ENCODE data around the gene LRRC26.

The LRRC26 gene

DNA sequence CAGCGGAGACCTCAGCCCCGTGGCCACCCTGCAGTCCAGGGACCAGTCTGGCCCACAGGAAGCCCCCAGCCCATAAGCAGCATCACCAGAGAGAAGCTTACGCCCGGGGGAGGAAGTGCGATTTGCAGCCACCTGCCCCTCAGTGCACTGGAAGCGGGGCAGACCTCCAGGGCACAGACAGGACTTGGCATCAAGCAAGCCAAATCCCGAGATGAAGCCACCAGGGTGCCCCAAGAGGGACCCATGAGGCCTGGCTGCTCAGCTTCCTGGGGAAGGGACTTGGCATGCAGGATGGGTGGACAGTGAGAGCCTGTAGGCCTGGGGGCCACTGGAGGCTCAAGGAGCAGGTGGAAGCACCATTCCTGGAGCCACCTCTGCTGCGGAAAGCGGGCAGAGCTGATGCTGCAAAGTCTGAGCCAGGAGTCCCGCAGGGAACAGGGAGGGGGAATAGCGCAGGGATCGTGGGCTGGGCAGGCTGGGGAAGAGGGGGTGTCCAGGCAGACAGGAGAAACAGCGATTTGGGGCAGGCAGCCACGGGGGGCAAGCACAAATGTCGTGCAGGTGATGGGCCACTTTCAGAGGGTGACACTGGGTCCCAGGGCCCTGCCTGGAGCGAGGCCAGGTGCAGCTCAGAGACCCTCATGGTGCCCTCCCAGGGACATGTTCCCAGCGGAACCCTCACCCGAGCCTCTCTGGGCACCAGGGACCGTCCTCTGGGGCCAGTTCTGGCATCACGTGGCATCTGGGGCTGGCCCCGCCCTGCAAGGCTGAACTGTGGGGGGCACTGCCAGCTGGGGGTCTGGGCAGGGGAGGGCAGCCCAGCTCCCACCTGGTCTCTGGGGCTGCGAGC is 3.2 kb downstream of the LRRC26 start:
- no peak for DNase-seq

DNA sequence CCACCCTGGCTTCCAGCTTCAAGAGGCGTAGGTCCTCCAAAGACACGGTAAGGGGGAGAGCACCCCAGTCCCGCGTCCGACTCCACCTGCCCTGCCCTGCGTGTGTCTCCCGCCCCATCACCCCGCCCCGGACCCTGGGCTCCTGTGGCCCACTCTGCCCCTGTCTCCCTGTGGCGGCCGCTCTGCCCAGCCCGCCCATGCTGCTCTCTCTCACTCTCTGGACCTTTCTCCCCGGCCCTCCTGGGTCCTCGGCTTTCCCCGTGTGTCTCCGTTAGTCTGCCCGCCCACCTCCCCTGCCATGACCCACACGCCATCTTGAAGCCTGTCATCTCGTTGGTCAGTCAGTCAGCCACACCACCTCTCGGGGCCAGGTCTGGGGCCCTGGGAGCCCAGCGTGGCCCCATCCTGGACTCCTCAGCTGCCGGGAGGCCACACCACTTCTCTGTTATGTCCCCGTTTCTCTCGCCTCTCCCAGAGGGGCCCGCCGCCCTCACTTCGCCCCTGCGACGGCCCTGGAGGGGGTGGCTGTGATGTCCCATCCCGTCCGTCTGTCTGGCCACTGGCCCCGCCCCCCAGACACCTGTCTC is 4.5 kb downstream of the LRRC26 start:
- no peak for DNase-seq

DNA sequence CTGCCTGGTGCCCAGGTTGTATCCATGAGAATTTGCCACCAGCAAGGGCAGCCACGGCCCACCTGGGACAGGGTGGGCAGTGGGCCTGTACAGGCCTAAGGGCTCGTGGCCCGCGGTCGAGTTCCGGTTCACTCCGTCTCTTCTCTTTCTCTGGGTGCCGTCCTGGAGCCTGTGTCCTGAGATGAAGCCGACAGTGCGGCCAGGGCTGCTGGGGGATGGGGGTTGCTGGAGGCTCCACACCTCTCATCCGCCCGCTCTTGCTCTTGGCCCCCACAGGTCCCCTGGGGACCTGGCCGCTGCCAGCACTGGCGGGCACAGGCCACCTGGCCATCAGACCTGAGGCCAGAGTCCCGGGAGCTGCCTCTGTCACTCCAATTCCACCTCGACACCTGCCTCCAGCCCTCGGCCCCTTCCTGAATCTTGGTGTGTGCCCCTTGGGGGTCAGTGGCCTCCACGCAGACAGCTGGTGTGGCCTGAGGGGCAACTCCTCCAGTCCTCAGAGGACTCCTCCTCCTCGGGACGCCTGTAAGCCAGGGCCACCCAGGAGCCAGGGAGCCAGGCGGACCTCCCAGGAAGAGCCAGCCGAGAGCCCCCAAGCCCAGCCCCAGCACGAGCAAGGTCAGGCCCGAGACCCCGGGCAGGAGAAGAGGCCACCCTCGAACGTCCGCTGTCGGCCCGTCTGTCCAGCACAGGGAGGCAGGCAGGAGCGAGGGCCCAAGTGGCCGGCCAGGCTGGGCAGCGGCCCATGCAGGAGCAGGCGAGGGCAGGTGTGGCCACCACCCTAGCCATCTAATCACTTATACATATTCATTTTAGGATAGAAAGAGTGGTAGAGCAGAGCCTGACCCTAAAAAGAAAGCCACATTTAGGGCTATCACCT is 5.2 kb downstream of the LRRC26 start:
- DNase-seq, result no peak

DNA sequence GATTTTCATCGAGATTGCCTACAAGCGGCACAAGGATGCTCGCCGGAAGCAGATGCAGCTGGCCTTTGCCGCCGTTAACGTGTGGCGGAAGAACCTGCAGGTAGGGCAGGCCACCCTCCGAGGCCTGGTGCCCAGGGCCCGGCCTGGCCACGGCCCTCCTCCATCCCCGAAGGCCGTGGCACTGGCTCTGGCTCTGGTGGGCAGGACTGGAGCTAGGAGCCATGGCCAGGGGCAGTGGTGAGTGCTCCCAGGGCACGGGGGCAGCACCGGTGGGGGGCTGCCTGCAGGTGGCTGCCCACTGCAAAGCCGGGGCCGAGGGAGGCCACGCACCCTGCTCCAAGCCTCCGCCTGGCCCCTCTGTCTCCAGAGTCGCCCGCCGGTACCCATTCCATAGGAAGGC is 6.0 kb downstream of the LRRC26 start:
- DNase-seq, result no peak

DNA sequence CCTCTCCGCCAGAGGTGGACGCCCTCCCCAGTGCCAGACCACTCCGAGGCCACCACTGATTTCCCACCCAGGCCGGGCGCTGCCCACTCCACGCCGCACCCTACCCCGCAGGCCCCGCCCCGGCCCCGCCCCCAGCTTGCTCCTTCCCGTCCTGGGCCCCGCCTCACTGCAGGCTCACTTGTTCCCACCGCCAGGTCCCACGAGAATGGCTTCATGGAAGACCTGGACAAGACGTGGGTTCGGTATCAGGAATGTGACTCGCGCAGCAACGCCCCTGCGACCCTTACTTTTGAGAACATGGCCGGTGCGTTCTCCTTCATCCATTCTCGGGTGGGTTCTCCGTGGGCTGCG is 6.5 kb downstream of the LRRC26 start:
- no peak for DNase-seq

DNA sequence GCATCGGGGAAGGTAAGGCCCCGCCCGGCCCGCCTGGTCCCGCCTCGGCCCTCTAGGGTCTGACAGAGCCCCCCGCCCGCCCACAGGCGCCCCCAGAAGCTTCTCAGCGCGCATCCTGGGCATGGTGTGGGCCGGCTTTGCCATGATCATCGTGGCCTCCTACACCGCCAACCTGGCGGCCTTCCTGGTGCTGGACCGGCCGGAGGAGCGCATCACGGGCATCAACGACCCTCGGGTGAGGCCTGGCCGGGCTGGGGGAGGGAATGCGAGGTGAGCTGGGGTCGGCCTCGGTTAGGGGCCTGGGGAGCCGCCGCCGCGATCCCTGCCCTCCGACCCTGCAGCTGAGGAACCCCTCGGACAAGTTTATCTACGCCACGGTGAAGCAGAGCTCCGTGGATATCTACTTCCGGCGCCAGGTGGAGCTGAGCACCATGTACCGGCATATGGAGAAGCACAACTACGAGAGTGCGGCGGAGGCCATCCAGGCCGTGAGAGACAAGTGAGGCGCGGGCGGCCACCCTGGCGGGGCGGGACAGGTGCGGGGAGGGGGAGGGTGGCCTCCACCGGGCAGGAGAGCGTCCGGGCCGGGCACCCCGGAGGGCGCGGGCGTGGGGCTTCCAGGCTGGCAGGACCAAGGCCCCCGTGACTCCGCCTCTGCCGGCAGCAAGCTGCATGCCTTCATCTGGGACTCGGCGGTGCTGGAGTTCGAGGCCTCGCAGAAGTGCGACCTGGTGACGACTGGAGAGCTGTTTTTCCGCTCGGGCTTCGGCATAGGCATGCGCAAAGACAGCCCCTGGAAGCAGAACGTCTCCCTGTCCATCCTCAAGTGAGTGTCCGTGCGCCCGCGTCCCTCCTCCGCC is 7.1 kb downstream of the LRRC26 start:
- no peak for DNase-seq

DNA sequence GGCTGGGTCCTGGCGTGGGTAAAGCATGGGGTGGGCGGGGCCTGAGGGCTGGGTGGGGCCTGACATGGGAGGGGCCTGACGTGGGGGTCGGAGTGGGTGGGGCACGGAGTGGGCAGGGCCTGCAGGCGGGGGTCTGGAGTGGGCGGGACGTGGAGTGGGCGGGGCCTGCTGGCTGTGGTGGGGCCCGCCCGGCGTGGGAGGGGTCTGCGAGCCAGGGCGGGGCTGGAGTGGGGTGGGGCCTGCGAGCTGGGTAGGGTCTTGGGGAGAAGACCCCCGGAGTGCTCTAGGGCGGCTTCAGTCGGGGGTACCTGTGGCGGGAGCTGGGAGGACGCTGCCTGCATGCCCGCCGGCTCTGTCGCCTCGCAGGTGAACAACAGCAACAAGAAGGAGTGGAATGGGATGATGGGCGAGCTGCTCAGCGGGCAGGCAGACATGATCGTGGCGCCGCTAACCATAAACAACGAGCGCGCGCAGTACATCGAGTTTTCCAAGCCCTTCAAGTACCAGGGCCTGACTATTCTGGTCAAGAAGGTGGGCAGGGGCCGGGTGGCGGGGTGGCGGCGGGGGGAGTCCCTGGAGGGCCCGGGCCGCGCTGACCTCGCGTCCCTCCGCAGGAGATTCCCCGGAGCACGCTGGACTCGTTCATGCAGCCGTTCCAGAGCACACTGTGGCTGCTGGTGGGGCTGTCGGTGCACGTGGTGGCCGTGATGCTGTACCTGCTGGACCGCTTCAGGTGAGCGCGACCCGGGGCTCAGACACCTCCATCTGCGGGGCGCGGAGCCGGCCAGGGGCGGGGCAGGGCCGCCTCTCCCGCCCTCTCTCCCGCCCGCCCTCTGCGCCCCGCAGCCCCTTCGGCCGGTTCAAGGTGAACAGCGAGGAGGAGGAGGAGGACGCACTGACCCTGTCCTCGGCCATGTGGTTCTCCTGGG is 8.0 kb downstream of the LRRC26 start:
- DNase-seq, result no peak

DNA sequence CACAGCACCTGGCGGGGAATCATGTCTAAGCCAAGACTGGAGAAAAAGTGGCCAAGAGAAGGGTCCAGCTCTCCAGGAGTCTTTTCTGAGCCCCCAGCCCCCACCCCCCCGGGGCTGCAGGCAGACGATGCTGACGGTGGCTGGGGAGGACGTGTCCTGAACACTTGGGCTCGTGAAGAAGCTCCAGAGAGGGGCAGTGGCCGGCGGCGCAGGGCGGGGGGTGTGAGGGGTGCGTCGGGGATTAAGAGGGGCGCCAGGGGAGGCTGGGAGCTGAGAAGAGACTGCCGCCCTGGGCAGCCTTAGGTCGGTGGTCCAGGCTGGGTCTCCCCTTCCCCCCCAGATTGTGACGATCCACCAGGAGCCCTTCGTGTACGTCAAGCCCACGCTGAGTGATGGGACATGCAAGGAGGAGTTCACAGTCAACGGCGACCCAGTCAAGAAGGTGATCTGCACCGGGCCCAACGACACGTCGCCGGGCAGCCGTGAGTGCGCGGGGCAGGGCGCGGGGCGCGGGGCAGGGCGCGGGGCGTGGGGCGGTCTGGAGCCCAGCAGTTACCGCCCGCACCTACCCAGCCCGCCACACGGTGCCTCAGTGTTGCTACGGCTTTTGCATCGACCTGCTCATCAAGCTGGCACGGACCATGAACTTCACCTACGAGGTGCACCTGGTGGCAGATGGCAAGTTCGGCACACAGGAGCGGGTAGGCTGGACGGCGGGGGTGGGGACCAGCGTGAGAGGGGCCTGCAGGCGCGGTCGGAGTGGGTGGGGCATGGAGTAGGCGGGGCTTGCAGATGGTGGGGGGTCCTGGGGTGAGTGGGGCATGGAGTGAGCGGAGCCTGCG is 8.9 kb downstream of the LRRC26 start:
- no peak for DNase-seq

DNA sequence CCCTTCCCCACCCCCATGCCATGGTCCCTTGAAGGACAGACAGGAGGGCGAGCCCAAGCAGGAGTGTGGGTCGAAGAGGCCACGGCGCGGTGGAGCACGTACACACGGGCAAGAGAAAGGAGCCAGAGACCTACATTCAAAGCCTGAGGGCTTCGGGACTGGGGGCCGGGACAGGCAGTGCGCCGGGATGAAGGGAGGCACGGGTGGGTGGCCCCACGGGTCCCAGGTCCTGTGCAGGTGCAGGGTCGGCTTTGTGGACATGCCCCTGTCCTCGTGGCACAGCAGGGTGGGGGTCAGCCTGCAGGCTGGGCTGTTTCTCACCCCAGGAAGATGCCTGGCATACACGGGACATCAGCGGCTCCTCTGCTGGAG is 9.8 kb downstream of the LRRC26 start:
- DNase-seq, result no peak

DNA sequence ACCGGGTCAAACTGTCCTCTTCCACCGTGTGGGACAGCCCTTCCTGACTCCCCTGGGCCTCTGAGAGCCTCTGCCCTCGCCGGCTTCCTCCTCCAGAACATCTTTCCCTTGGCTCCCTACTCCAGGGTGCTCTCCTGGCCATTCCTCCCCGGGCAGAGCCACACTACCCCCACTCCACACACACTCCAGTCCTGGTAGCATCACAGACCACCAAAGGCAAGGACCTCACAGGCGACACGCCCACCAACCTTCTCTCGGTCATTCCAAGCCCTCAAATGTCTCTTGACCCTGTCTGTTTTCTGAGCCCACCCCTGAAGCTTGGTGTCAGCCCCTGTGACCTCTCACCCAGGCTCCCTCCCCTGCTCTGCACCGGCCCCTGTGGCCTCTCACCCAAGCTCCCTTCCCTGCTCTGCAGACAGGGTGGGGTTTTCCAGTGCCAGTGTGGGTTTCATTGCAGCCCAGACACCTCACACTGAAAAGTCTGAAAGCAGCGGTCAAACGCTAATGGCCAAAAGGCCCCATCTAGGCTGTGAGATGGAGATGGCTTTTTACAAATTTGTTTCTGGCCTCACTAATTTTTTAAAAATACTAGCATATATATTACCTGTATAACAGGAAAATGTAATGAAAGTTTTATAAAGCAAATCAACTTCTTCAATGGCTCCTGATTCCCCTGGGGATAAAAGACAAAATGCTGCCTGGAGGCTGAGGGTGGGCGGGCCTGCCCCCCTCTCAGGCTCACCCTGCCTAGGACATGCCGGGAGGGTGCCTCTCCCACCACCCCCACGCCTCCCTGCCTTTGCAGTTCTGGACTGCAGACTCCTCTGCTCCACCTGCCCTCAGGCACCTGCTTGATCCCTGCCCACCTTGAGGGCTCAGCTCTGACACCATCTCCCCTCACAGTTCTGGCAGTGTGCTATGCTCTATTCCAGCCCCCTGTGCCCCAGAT is 10.5 kb downstream of the LRRC26 start:
- DNase-seq, result no peak

DNA sequence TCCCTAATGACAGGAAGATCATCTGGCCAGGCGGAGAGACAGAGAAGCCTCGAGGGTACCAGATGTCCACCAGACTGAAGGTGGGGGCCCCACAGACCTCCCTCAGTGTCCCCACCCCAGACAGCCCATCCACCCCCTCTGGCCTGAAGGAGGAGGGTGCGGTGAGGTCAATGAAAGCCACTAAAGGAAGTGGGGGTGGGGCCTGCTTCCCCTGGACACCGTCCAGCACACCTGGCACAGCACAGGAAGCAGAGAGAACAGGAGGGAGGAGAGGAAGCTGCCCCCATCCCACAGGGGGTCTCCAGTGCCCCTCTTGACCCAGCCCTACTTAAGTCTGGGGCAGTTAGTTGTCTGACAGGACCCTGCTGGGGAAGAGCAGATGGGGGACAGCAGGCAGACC is 11.2 kb downstream of the LRRC26 start:
- no peak for DNase-seq

DNA sequence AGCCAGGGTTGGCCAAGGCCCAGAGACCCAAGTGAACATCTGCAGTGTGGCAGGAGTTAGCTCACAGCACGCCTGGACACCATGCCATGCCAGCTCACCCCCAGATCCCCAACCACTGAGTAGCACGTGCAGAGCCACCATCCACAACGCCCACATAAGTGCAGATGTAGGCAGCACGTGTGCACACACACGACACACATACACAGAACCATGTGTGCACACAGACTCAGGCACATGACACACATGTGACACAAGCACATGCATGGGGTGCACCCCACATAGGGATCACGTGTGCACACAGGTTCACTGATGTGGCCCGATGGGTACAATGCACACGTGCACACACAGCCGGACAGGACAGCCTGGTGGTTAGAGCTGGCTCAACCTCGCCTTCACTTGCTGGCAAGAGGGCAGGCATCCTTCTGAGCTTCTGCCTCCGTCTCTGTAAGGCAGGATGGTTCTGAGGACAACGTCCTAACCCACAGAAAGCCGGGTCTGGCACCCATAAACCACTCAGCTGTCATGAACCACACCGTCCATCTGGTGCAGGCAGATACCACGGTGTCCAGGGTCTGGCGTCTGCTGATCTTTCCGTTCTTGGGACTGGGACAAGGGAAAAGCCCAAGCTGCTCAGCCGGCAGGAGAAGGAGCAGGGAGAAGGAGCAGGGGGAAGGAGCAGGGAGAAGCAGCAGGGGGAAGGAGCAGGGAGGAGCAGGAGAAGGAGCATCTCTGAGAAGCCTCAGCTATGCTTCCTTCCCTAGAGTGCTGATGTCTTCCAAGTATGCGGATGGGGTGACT is 12.0 kb downstream of the LRRC26 start:
- no peak for DNase-seq

DNA sequence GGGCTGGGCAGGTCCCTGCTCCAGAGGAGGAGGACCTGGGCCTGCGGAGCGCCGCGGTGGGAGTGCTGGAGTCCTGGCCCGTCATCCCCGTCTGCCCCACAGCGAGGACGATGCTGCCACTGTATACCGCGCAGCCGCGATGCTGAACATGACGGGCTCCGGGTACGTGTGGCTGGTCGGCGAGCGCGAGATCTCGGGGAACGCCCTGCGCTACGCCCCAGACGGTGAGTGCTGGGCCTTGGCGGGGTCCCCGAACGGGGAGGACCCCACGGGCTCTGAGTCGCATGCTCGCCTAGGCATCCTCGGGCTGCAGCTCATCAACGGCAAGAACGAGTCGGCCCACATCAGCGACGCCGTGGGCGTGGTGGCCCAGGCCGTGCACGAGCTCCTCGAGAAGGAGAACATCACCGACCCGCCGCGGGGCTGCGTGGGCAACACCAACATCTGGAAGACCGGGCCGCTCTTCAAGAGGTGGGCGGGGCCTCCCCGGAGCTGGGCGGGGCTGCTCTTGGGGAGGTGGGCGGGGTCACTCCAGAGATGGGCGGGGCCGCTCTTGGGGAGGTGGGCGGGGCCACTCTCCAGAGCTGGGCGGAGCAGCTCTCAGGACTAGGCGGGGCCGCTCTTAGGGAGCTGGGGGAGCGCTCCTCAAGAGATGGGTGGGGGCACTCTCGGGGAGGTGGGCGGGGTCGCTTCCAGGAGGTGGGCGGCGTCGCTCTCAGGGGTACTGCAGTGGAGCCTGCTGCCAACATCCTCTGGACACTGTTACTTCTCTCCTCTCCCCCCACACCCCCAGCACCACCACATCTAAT is 13.1 kb downstream of the LRRC26 start:
- DNase-seq, result peak; percentile 72

DNA sequence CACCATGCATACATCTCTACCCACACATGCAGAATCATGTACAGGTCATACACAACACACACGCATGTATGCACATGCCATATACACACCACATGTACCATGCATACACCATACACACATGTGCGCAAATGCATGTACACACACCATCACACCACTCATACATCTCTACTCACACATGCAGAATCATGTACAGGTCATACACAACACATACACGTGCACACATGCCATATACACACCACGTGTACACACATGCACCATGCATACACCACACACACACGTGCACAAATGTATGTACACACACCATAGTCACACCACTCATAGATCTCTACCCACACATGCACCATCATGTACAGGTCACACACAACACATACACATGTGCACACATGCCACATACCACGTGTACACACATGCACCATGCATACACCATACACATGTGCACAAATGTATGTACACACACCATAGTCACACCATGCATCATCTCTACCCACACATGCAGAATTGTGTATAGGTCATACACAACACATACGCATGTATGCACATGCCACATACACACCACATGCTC is 16.9 kb downstream of the LRRC26 start:
- DNase-seq, result no peak

DNA sequence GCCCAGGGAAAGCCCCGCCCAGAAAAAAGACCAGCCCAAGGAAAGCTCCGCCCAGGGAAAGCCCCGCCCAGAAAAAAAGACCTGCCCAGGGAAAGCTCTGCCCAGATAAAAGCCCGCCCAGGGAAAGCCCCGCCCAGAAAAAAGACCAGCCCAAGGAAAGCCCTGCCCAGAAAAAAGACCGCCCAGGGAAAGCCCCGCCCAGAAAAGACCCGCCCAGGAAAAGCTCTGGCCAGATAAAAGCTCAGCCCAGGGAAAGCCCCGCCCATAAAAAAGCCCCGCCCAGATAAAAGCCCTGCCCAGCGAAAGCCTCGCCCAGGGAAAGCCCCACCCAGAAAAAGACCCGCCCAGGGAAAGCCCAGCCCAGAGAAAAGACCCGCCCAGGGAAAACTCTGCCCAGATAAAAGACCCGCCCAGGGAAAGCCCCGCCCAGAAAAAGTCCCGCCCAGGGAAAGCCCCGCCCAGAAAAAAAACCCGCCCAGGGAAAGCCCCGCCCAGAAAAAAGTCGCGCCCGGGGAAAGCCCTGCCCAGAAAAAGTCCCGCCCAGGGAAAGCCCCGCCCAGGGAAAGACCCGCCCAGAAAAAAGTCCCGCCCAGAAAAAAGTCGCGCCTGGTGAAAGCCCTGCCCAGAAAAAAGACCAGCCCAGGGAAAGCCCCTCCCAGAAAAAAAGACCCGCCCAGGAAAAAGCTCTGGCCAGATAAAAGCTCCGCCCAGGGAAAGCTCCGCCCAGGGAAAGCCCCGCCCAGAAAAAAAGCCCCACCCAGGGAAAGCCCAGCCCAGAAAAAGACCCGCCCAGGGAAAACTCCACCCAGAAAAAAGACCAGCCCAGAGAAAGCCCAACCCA is 19.0 kb downstream of the LRRC26 start:
- peak; percentile 85 for DNase-seq

DNA sequence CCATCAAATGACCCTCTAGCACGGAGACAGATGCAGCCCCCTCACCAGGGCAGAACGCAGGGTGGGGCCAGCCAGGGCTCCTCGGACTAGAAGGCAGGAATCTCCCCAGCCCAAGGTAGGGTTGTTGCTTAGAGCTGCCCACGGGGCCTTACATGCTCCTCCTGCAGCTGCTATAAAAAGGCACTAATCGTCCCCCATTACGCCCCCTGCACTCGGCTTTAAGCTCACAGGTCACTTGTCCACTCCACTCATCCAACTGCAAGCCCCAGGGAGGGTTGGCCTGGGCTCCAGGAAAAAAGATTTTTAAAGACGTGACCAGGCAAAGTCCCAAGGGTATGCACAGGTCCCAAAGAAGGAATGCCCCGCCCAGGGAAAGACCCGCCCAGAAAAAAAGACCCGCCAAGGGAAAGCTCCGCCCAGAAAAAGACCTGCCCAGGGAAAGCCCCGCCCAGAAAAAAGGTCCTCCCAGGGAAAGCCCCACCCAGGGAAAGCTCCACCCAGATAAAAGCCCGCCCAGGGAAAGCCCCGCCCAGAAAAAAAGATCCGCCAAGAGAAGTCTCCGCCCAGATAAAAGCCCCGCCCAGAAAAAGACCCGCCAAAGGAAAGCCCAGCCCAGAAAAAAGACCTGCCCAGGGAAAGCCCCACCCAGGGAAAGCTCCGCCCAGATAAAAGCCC is 19.8 kb downstream of the LRRC26 start:
- no peak for DNase-seq
